CD4-positive, alpha-beta T cell (primary cell): ENCODE data around the gene IL1R1. TPM values are rescaled to one million over a fixed set of nuclear protein-coding genes. Genes with fewer than 3 reads are reported as not detected.
"Not testable (repeated sequence)": the region's sequence is repeated elsewhere in the genome, so short reads cannot be mapped to it uniquely, and the experiment has no call there.

Source experiments
- ATAC-seq: fragments of 200-7000 bp; cut with Tn5 transposase; one replicate; pipeline ENCODE4 v1.10.0; 2022; ENCODE audit warnings: mild to moderate bottlenecking; ENCODE audit not compliant: poor library complexity
- CTCF ChIA-PET: fragments of 350-600 bp; sonication (Branson Sonifier 250); formaldehyde crosslinking; loops from one replicate; lab custom pipeline; 2021; ENCODE audit warnings: antibody characterized with exemption, inconsistent platforms; lab: Charles Lee
- POLR2A ChIA-PET: fragments of 350-600 bp; sonication (Branson Sonifier 250); formaldehyde crosslinking; loops from one replicate; lab custom pipeline; 2021; ENCODE audit warnings: antibody characterized with exemption, inconsistent platforms; lab: Charles Lee
- DNase-seq, 14 experiments: peaks; one replicate each; pipeline ENCODE4 v3.0.0-alpha.2; 2013 to 2020; ENCODE audit warnings: mixed read lengths in 2 of 14
- H3K27ac ChIP-seq, 2 donors: one replicate each; pipeline versions ENCODE4 v1.5.1 to v1.7.0; 2013; ENCODE audit warnings: low read length in 2 of 2, low read depth in 1 of 2, mild to moderate bottlenecking in 1 of 2
- H3K27me3 ChIP-seq, 2 experiments: 1 replicate in 1 of 2; 2 replicates in 1 of 2; pipeline versions ENCODE4 v1.6.1 to v1.7.0; 2013; ENCODE audit warnings: low read length in 2 of 2, control low read depth in 1 of 2, mild to moderate bottlenecking in 1 of 2, moderate library complexity in 1 of 2; ENCODE audit not compliant: insufficient read depth in 2 of 2, control insufficient read depth in 1 of 2
- H3K36me3 ChIP-seq: one replicate; pipeline ENCODE4 v1.6.1; 2013; ENCODE audit warnings: low read length, control low read depth; ENCODE audit not compliant: insufficient read depth
- H3K4me1 ChIP-seq: one replicate; pipeline ENCODE4 v1.6.1; 2013; ENCODE audit warnings: low read length, control low read depth; ENCODE audit not compliant: insufficient read depth
- H3K4me3 ChIP-seq: one replicate; pipeline ENCODE4 v1.5.1; 2013; ENCODE audit warnings: mild to moderate bottlenecking, low read length, moderate library complexity
- H3K9me3 ChIP-seq, 2 experiments: 1 replicate in 1 of 2; 2 replicates in 1 of 2; pipeline versions ENCODE4 v1.6.1 to v1.7.0; 2013; ENCODE audit warnings: low read length in 2 of 2, mild to moderate bottlenecking in 2 of 2, control low read depth in 1 of 2, moderate library complexity in 1 of 2; ENCODE audit not compliant: control insufficient read depth in 1 of 2, insufficient read depth in 1 of 2
- H3K27ac Mint-ChIP-seq: one replicate; pipeline ENCODE4 v1.8.0; 2020; ENCODE audit warnings: mixed read lengths
- H3K27me3 Mint-ChIP-seq: one replicate; pipeline ENCODE4 v1.8.0; 2021; ENCODE audit warnings: mixed read lengths
- H3K36me3 Mint-ChIP-seq: one replicate; pipeline ENCODE4 v1.8.0; 2021; ENCODE audit warnings: low read depth, mixed read lengths
- H3K4me1 Mint-ChIP-seq: one replicate; pipeline ENCODE4 v1.8.0; 2021; ENCODE audit warnings: low read depth, mixed read lengths
- H3K4me3 Mint-ChIP-seq: one replicate; pipeline ENCODE4 v1.8.0; 2020; ENCODE audit warnings: mild to moderate bottlenecking, mixed read lengths
- H3K9me3 Mint-ChIP-seq: one replicate; pipeline ENCODE4 v1.8.0; 2020; ENCODE audit warnings: mixed read lengths
- intact Hi-C, 2 experiments: fragments of 100-400 bp; cut with DNase I in 1 of 2; cut with micrococcal nuclease in 1 of 2; formaldehyde crosslinking; loops; one replicate each; pipeline versions ENCODE4 v1.15.1 to v1.9.0; 2023 to 2025; cut with DNase I, micrococcal nuclease
- total RNA-seq, 174 experiments: library from RNA in 2 of 174; stranded (reverse) in 2 of 174; gene quantifications; one replicate each; pipeline ENCODE4 v1.2.3 and lab custom pipeline; 2021 to 2026
- TF ChIP-seq, protein P1 (sequence below): fragments of 200-600 bp; IDR thresholded peaks from one replicate; pipeline ENCODE4 v1.8.0; 2022; ENCODE audit warnings: antibody characterized with exemption, mild to moderate bottlenecking

IL1R1 gene
- total RNA-seq, 2 experiments from 2014 or later = 0.22 to 0.49 TPM

DNA sequence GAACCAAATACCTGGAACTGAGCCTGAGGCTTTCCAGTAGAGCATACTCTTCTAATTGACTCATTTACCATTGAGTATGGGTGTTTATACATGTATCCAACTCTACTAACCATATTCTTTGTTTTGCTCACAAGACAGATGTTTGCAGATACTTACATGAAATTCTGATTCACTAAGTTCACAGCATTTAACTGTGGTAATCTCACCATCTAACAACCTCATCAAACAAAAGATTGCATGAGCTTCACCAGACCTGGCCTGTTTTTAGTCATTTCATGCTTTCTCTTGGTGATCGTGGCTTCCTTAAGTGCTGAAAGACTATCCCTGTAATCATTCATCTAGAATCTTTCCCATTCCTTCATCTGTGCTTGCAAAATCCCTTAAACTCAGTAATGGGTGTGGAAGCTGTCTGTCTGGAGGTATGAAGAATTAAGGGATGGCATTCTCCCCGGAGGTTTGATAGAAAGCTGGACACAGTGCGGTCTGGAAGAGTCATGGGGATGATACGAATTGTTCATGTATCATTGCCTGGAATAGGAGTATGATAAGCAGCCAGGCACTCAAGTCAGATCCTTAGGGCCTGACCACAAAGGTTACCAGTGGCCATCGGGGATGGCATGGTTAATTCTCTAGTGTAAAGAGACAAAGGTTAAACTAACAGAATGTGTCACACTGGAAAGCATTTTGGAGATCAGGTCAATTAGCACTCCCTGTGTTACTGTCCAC lies 42.0 kb upstream of the IL1R1 start:
- no peaks in the 10 kb centered on the region for H3K36me3 Mint-ChIP-seq
- CTCF ChIA-PET = no interaction called here
- peaks cover 13% of the 10 kb centered on the region for H3K4me1 Mint-ChIP-seq
- no peak overlapping the region for H3K4me3 Mint-ChIP-seq
- H3K27me3 ChIP-seq = no peaks in the 10 kb centered on the region
- POLR2A ChIA-PET = interaction anchor here (0.5 to 0.6 kb wide), 2 partner anchors 8 to 353 kb away, joined by 3 read pairs; no protein-coding TSS in a partner anchor
- intact Hi-C loops = no loop called here
- peaks cover 9% of the 10 kb centered on the region for H3K4me1 ChIP-seq
- H3K4me3 ChIP-seq = no peak overlapping the region
- no peak overlapping the region for H3K27ac Mint-ChIP-seq
- H3K36me3 ChIP-seq = no peaks in the 10 kb centered on the region
- H3K9me3 ChIP-seq = no peaks in the 10 kb centered on the region
- H3K9me3 Mint-ChIP-seq = peaks cover 1% of the 10 kb centered on the region
- no peaks in the 10 kb centered on the region for H3K27me3 Mint-ChIP-seq
- TF ChIP-seq, protein P1, sequence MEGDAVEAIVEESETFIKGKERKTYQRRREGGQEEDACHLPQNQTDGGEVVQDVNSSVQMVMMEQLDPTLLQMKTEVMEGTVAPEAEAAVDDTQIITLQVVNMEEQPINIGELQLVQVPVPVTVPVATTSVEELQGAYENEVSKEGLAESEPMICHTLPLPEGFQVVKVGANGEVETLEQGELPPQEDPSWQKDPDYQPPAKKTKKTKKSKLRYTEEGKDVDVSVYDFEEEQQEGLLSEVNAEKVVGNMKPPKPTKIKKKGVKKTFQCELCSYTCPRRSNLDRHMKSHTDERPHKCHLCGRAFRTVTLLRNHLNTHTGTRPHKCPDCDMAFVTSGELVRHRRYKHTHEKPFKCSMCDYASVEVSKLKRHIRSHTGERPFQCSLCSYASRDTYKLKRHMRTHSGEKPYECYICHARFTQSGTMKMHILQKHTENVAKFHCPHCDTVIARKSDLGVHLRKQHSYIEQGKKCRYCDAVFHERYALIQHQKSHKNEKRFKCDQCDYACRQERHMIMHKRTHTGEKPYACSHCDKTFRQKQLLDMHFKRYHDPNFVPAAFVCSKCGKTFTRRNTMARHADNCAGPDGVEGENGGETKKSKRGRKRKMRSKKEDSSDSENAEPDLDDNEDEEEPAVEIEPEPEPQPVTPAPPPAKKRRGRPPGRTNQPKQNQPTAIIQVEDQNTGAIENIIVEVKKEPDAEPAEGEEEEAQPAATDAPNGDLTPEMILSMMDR = no peak
- ATAC-seq = no peak
- no peak for DNase-seq
- no peak overlapping the region for H3K27ac ChIP-seq

DNA sequence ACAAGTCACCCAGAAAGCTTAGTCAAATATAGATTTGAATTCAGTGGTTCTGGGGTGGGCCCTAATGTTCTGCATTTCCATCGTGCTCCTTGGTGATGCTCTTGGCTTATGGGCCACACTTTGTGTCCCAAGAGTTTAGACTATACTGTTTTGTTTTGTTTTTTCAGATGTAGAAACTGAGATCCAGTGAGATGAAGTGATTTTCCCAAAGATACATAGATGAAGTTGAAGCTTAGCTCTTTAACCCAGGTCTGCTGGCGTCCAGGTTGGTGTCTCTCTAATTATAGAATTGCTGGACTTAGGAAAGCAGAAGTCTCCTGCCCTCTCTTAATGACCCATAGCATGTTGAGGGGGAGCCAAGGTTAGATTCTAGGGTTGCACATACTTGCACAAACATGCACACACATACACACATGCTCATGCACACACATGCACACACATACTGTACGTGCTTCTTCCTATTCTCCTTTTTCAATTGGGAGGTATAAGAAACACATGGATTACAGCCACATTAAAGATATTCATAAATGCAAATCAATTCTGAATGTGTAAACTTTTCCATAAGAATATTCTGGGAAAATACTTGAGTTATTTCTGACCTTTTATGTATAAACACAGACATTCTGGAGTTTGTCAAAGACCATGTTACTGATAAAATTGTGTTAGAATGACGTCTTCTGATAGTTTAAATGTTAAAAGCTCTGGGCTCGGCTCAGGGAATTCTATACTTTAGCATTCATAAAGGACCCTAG lies 41.3 kb upstream of the IL1R1 start:
- ATAC-seq (no peak), DNase-seq (no peak)
- Histone ChIP-seq H3K27me3 (no peaks in the 10 kb centered on the region), H3K4me3 (no peak overlapping the region), H3K36me3 (no peaks in the 10 kb centered on the region), H3K9me3 (no peaks in the 10 kb centered on the region), H3K27ac (no peak overlapping the region), H3K4me1 (peaks cover 9% of the 10 kb centered on the region)
- intact Hi-C loops = no loop called here
- ChIA-PET CTCF (no interaction called here), POLR2A (interaction anchor here (0.5 to 0.6 kb wide), 2 partner anchors 9 to 354 kb away, joined by 3 read pairs; no protein-coding TSS in a partner anchor)
- H3K27me3 Mint-ChIP-seq = no peaks in the 10 kb centered on the region
- peaks cover 1% of the 10 kb centered on the region for H3K9me3 Mint-ChIP-seq
- no peak overlapping the region for H3K27ac Mint-ChIP-seq
- peaks cover 13% of the 10 kb centered on the region for H3K4me1 Mint-ChIP-seq
- TF ChIP-seq, protein P1 = no peak
- H3K4me3 Mint-ChIP-seq = no peak overlapping the region
- H3K36me3 Mint-ChIP-seq = no peaks in the 10 kb centered on the region

DNA sequence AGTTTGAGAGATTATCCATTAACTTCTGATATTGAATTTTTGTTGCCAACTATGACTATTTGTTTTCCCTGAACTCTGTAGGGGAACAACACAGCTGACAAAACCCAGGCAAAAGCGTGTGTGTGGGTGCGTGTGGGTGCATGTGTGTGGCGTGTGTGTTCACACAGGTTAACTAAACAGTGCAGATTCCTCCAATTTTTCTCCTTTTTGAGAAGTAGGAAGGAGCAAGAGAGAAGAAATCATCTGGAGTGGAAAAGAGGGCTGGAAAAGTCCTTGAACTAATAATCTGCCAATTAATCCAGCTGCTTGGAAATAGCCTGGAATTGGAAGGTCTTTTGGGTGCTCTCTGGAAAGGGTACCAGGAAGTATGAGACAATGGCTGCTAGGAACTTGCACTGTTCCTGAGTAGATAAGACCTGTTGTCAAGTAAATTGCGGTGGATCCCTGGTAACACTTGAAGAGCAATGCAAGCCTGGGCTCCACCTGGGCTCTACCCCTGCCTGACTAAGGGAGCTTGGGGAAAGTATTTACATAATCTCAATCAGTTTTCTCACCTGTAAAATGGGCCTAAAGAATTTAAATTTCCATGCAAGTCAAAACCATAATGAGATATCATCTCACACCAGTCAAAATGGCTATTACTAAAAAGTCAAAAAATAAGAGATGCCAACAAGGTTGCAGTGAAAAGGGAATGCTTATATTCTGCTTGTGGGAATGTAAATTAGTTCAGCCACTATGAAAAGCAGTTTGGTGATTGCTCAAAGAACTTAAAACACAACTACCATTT lies 40.5 kb upstream of the IL1R1 start:
- Histone ChIP-seq H3K4me3 (no peak overlapping the region), H3K9me3 (no peaks in the 10 kb centered on the region), H3K36me3 (no peaks in the 10 kb centered on the region), H3K27ac (no peak overlapping the region), H3K27me3 (no peaks in the 10 kb centered on the region), H3K4me1 (peaks cover 9% of the 10 kb centered on the region)
- intact Hi-C loops = no loop called here
- Mint-ChIP-seq H3K27ac (no peak overlapping the region), H3K27me3 (no peaks in the 10 kb centered on the region), H3K36me3 (no peaks in the 10 kb centered on the region), H3K4me1 (peaks cover 13% of the 10 kb centered on the region), H3K4me3 (no peak overlapping the region), H3K9me3 (peaks cover 1% of the 10 kb centered on the region)
- ChIA-PET CTCF (no interaction called here), POLR2A (no interaction called here)
- DNase-seq (no peak), ATAC-seq (no peak)
- TF ChIP-seq, protein P1 = no peak

DNA sequence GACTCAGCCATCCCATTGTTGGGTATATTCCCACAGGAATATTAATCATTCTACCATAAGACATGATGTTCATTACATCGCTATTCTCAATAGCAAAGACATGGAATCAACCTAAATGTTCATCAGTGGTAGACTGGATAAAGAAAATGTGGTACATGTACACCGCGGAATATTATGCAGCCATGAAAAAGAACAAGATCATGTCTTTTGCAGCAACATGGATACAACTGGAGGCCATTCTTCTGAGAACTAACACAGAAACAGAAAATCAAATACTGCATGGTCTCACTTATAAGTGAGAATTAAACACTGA lies 40.0 kb upstream of the IL1R1 start:
- H3K27ac Mint-ChIP-seq, H3K4me3 ChIP-seq, H3K9me3 ChIP-seq, CTCF ChIA-PET, H3K27me3 Mint-ChIP-seq, intact Hi-C loops, ATAC-seq, DNase-seq, H3K9me3 Mint-ChIP-seq, H3K36me3 Mint-ChIP-seq, H3K27ac ChIP-seq, H3K4me3 Mint-ChIP-seq, H3K27me3 ChIP-seq, H3K36me3 ChIP-seq, POLR2A ChIA-PET, H3K4me1 ChIP-seq: not testable (repeated sequence)
- H3K4me1 Mint-ChIP-seq = peaks cover 13% of the 10 kb centered on the region
